GM23338 (cell line): ENCODE data around the gene SCRT2. TPM values are rescaled to one million over a fixed set of nuclear protein-coding genes. Genes with fewer than 3 reads are reported as not detected.

Source experiments
- ATAC-seq: fragments of 200-7000 bp; cut with Tn5 transposase; 3 replicates; pipeline ENCODE4 v1.9.1; 2020
- DNase-seq: peaks from one replicate; pipeline ENCODE4 v3.0.0-alpha.2; 2015; ENCODE audit warnings: low spot score
- H2AFZ ChIP-seq: fragments of 200-600 bp; sonication (generic); 2 replicates; pipeline ENCODE4 v1.8.0; 2016; ENCODE audit warnings: antibody characterized with exemption, mild to moderate bottlenecking, moderate library complexity
- H3F3A ChIP-seq: fragments of 200-600 bp; sonication (generic); replicated peaks from 2 replicates; pipeline ENCODE4 v1.8.0; 2017; ENCODE audit warnings: antibody characterized with exemption, mixed run types, low read depth
- H3K27ac ChIP-seq: fragments of 200-600 bp; sonication (generic); 2 replicates; pipeline ENCODE4 v1.6.1; 2016; ENCODE audit warnings: low read depth
- H3K27me3 ChIP-seq: fragments of 200-600 bp; sonication (generic); 2 replicates; pipeline ENCODE4 v1.8.0; 2016; ENCODE audit warnings: mild to moderate bottlenecking, mixed run types, moderate library complexity; ENCODE audit not compliant: insufficient read depth
- H3K36me3 ChIP-seq: fragments of 200-600 bp; sonication (generic); 2 replicates; pipeline ENCODE4 v1.8.0; 2016; ENCODE audit warnings: mild to moderate bottlenecking; ENCODE audit not compliant: insufficient read depth
- H3K4me1 ChIP-seq: fragments of 200-600 bp; sonication (generic); 2 replicates; pipeline ENCODE4 v1.8.0; 2016; ENCODE audit warnings: mild to moderate bottlenecking, moderate library complexity; ENCODE audit not compliant: insufficient read depth
- H3K4me2 ChIP-seq: fragments of 200-600 bp; sonication (generic); 2 replicates; pipeline ENCODE4 v1.7.1; 2017; ENCODE audit warnings: mixed run types
- H3K4me3 ChIP-seq: fragments of 200-600 bp; sonication (generic); 2 replicates; pipeline ENCODE4 v1.6.1; 2016; ENCODE audit warnings: mixed run types
- H3K79me2 ChIP-seq: fragments of 200-600 bp; sonication (generic); replicated peaks from 2 replicates; pipeline ENCODE4 v1.8.0; 2017; ENCODE audit warnings: mild to moderate bottlenecking; ENCODE audit not compliant: insufficient read depth
- H3K9me2 ChIP-seq: fragments of 200-600 bp; sonication (generic); 2 replicates; pipeline ENCODE4 v1.8.0; 2017; ENCODE audit not compliant: insufficient read depth
- H4K20me1 ChIP-seq: fragments of 200-600 bp; sonication (generic); replicated peaks from 2 replicates; pipeline ENCODE4 v1.8.0; 2017; ENCODE audit warnings: mild to moderate bottlenecking; ENCODE audit not compliant: insufficient read depth
- H3K27ac Mint-ChIP-seq: 2 replicates; pipeline ENCODE4 v1.8.0; 2020; ENCODE audit warnings: inconsistent platforms, mild to moderate bottlenecking, moderate library complexity, mixed read lengths
- H3K27me3 Mint-ChIP-seq: 3 replicates; pipeline ENCODE4 v1.8.0; 2022; ENCODE audit warnings: low read depth, mild to moderate bottlenecking, moderate library complexity, mixed read lengths, inconsistent platforms; ENCODE audit not compliant: insufficient read depth, poor library complexity
- H3K36me3 Mint-ChIP-seq: 3 replicates; pipeline ENCODE4 v1.8.0; 2021; ENCODE audit warnings: low read depth, mild to moderate bottlenecking, inconsistent platforms, moderate library complexity, mixed read lengths
- H3K4me1 Mint-ChIP-seq: 3 replicates; pipeline ENCODE4 v1.8.0; 2020; ENCODE audit warnings: mild to moderate bottlenecking, inconsistent platforms, mixed read lengths
- H3K4me3 Mint-ChIP-seq: 3 replicates; pipeline ENCODE4 v1.8.0; 2021; ENCODE audit warnings: moderate library complexity, mild to moderate bottlenecking, inconsistent platforms, mixed read lengths
- H3K9me3 Mint-ChIP-seq: 3 replicates; pipeline ENCODE4 v1.8.0; 2020; ENCODE audit warnings: moderate library complexity, mild to moderate bottlenecking, inconsistent platforms, mixed read lengths
- CREB1 ChIP-seq: fragments of 250-450 bp; sonication (Bioruptor Pico); IDR thresholded peaks from 2 replicates; pipeline ENCODE4 v1.5.0; 2020; ENCODE audit warnings: low read depth, mild to moderate bottlenecking, moderate library complexity
- CTCF ChIP-seq, 2 experiments: fragments of 200-600 bp in 1 of 2; sonication (generic) in 1 of 2; conservative IDR thresholded peaks; 2 replicates each; pipeline versions ENCODE4 v1.5.1 to v1.6.1; 2016 to 2017; ENCODE audit warnings: antibody characterized with exemption in 2 of 2, low read depth in 2 of 2, mild to moderate bottlenecking in 2 of 2, moderate library complexity in 1 of 2
- EZH2 ChIP-seq: fragments of 200-600 bp; sonication (generic); IDR thresholded peaks from one replicate; pipeline ENCODE4 v1.8.0; 2017; ENCODE audit warnings: antibody characterized with exemption, mild to moderate bottlenecking, low read depth; ENCODE audit not compliant: unreplicated experiment
- REST ChIP-seq: IDR thresholded peaks from one replicate; pipeline ENCODE4 v1.6.1; 2018; ENCODE audit warnings: antibody characterized with exemption; ENCODE audit not compliant: unreplicated experiment
- STAT1 ChIP-seq: IDR thresholded peaks from one replicate; pipeline ENCODE4 v1.6.1; 2016; ENCODE audit warnings: antibody characterized with exemption; ENCODE audit not compliant: unreplicated experiment
- ZNF462 ChIP-seq: fragments of 250-450 bp; sonication (Bioruptor Pico); IDR thresholded peaks from 2 replicates; pipeline ENCODE4 v1.5.0; 2020; ENCODE audit warnings: mild to moderate bottlenecking, moderate library complexity
- polyA plus RNA-seq: library from polyadenylated mRNA; unstranded; fragments of >200 nt; fragmentation: Nextera tagmentation; extraction: Ambion mirVana; gene quantifications from 2 replicates; pipeline ENCODE4 v1.2.1, GENCODE V29; 2016
- total RNA-seq: library from RNA; depleted of rRNA; stranded (reverse); fragments of >200 nt; shearing (Covaris generic); gene quantifications from 2 replicates; pipeline ENCODE4 v1.2.3, GENCODE V29; 2014

SCRT2 gene
- total and polyA plus RNA-seq, 2 experiments from 2014 or later = 0.31 TPM; not detected in 1

- H3K27me3 Mint-ChIP-seq = peaks cover 6% of the 10 kb centered on the region
- TF ChIP-seq STAT1 (no peak), CREB1 (CRISPR knock-in tag) (no peak), REST (no peak), CTCF (conservative IDR thresholded peaks at IDR 0.05; ENCODE audit: low read depth in 2 of 2) (no peak)
Observed at GRCh38 chr20:689947-690346, 14.3 kb upstream of the SCRT2 start.

GRCh38 chr20:689348-689747 is 13.7 kb upstream of the SCRT2 start:
- H3K4me2 ChIP-seq = no peak overlapping the region
- Mint-ChIP-seq H3K4me3 (no peak overlapping the region), H3K36me3 (no peaks in the 10 kb centered on the region), H3K4me1 (peaks cover 21% of the 10 kb centered on the region), H3K27ac (no peak overlapping the region), H3K27me3 (peaks cover 9% of the 10 kb centered on the region), H3K9me3 (no peaks in the 10 kb centered on the region)
- H3K4me1 ChIP-seq = peaks cover 6% of the 10 kb centered on the region; the same call in 1 of the 2 replicates
- no peak for DNase-seq
- no peaks in the 10 kb centered on the region for H4K20me1 ChIP-seq
- H3K27me3 ChIP-seq = no peaks in the 10 kb centered on the region
- H3K4me3 ChIP-seq = no peak overlapping the region
- H3K27ac ChIP-seq = no peak overlapping the region
- no peaks in the 10 kb centered on the region for H3K9me2 ChIP-seq
- peak; percentile 13; the same call in 1 of the 3 replicates for ATAC-seq
- 0 out of 2 replicates have a peak, but pooled peaks cover 4% of the 10 kb centered on the region for H3F3A ChIP-seq
- no peaks in the 10 kb centered on the region for H3K36me3 ChIP-seq
- H2AFZ ChIP-seq = peak overlapping the region; percentile 95
- no peaks in the 10 kb centered on the region for H3K79me2 ChIP-seq
- TF ChIP-seq ZNF462 (CRISPR knock-in tag) (no peak), CREB1 (CRISPR knock-in tag) (no peak), STAT1 (no peak), EZH2 (no peak)

More at GRCh38 chr20:689947-690346, 14.3 kb upstream of the SCRT2 start:
- no peaks in the 10 kb centered on the region for H3K36me3 ChIP-seq
- no peaks in the 10 kb centered on the region for H3K79me2 ChIP-seq
- DNase-seq (no peak), ATAC-seq (no peak)
- H3F3A ChIP-seq = 0 out of 2 replicates have a peak, but pooled peaks cover 4% of the 10 kb centered on the region
- no peak overlapping the region for H3K4me3 ChIP-seq
- H3K4me1 Mint-ChIP-seq = peaks cover 16% of the 10 kb centered on the region
- H3K4me1 ChIP-seq = peaks cover 6% of the 10 kb centered on the region; the same call in 1 of the 2 replicates
- H3K27ac ChIP-seq = no peak overlapping the region
- H4K20me1 ChIP-seq = no peaks in the 10 kb centered on the region
- no peak overlapping the region for H3K4me2 ChIP-seq
- no peaks in the 10 kb centered on the region for H3K9me2 ChIP-seq
- no peak overlapping the region for H2AFZ ChIP-seq
- H3K36me3 Mint-ChIP-seq = no peaks in the 10 kb centered on the region
- H3K4me3 Mint-ChIP-seq = no peak overlapping the region
- no peak overlapping the region for H3K27ac Mint-ChIP-seq
- H3K27me3 ChIP-seq = no peaks in the 10 kb centered on the region
- no peaks in the 10 kb centered on the region for H3K9me3 Mint-ChIP-seq
